ENCODE results near the gene C9orf40.

The C9orf40 gene

GRCh38 chr9:74952201-74953151 is at the start of gene C9orf40:
C9orf40 (minus strand) TSS chr9:74952912; CDS start chr9:74952611, 301 bp downstream.
- DNase-seq, result peak; percentile 83

GRCh38 chr9:75001719-75002421 is 49.2 kb upstream of the C9orf40 start:
- DNase-seq, result peak; percentile 83

GRCh38 chr9:75000835-75001234 is 48.1 kb upstream of the C9orf40 start:
- no peak for DNase-seq

- DNase-seq, result no peak
Observed at GRCh38 chr9:74985041-74985440, 32.3 kb upstream of the C9orf40 start.

GRCh38 chr9:74983709-74984108 is 31.0 kb upstream of the C9orf40 start:
- no peak for DNase-seq

- no peak for DNase-seq
Observed at GRCh38 chr9:74979844-74980243, 27.1 kb upstream of the C9orf40 start.

GRCh38 chr9:74977287-74977686 is 24.6 kb upstream of the C9orf40 start:
- no peak for DNase-seq

- no peak for DNase-seq
Observed at GRCh38 chr9:74975538-74975937, 22.8 kb upstream of the C9orf40 start.

GRCh38 chr9:74974558-74974957 is 21.8 kb upstream of the C9orf40 start:
- no peak for DNase-seq

- no peak for DNase-seq
Observed at GRCh38 chr9:74973714-74974113, 21.0 kb upstream of the C9orf40 start.

GRCh38 chr9:74963056-74963455 is 10.3 kb upstream of the C9orf40 start:
- DNase-seq, result no peak

- DNase-seq, result no peak
Observed at GRCh38 chr9:74961496-74961895, 8.8 kb upstream of the C9orf40 start.

- DNase-seq, result peak; percentile 45
Observed at GRCh38 chr9:74960561-74960960, 7.8 kb upstream of the C9orf40 start.

GRCh38 chr9:74958587-74958986 is 5.9 kb upstream of the C9orf40 start:
- DNase-seq, result no peak

- peak; percentile 75 for DNase-seq
Observed at GRCh38 chr9:74953235-74953751, 581 bp upstream of the C9orf40 start.

GRCh38 chr9:74951725-74952151 is 974 bp downstream of the C9orf40 start:
- DNase-seq, result peak; percentile 17

GRCh38 chr9:74951107-74951720 is 1.5 kb downstream of the C9orf40 start:
- DNase-seq, result no peak

- no peak for DNase-seq
Observed at GRCh38 chr9:74949859-74950855, 2.6 kb downstream of the C9orf40 start.

- DNase-seq, result no peak
Observed at GRCh38 chr9:74948937-74949336, 3.8 kb downstream of the C9orf40 start.

- DNase-seq, result no peak
Observed at GRCh38 chr9:74946686-74947085, 6.0 kb downstream of the C9orf40 start.

- DNase-seq, result no peak
Observed at GRCh38 chr9:74942801-74943200, 9.9 kb downstream of the C9orf40 start.

- DNase-seq, result peak; percentile 31
Observed at GRCh38 chr9:74940600-74940999, 12.1 kb downstream of the C9orf40 start.
